H1 (cell line): ENCODE results near the gene NAPG.

Source experiments
- ASH2L ChIP-seq: fragments of 200-600, 300-600 bp; sonication (generic); IDR thresholded peaks from one replicate; pipeline ENCODE4 v1.7.1; 2017; ENCODE audit warnings: low read length
- CEBPB ChIP-seq: IDR thresholded peaks from 2 replicates; pipeline ENCODE4 v1.6.1; 2012; ENCODE audit warnings: low read depth, low read length
- JUND ChIP-seq: IDR thresholded peaks from 2 replicates; pipeline ENCODE4 v1.6.1; 2011; ENCODE audit warnings: mild to moderate bottlenecking, improper control_type of control experiment, low read length
- MAFK ChIP-seq: IDR thresholded peaks from 2 replicates; pipeline ENCODE4 v1.6.1; 2012; ENCODE audit warnings: low read depth, mild to moderate bottlenecking, improper control_type of control experiment, low read length
- POLR2A ChIP-seq, 2 experiments: IDR thresholded peaks; 1 replicate in 1 of 2; 2 replicates in 1 of 2; pipeline ENCODE4 v1.6.1; 2011; ENCODE audit warnings: low read depth in 2 of 2, low read length in 2 of 2, mild to moderate bottlenecking in 2 of 2; ENCODE audit errors: control extremely low read depth in 1 of 2
- RFX5 ChIP-seq: IDR thresholded peaks from 2 replicates; pipeline ENCODE4 v1.6.1; 2011; ENCODE audit warnings: low read depth, low read length, improper control_type of control experiment, borderline replicate concordance
- SIN3A ChIP-seq, 2 experiments: IDR thresholded peaks in 1 of 2; conservative IDR thresholded peaks in 1 of 2; 2 replicates each; pipeline ENCODE4 v1.6.1; 2011 to 2012; ENCODE audit warnings: low read length in 2 of 2, improper control_type of control experiment in 1 of 2, low read depth in 1 of 2, mild to moderate bottlenecking in 1 of 2
- SP2 ChIP-seq: IDR thresholded peaks from 2 replicates; pipeline ENCODE4 v1.6.1; 2012; ENCODE audit warnings: mild to moderate bottlenecking, low read length, inconsistent platforms
- SRF ChIP-seq: IDR thresholded peaks from 2 replicates; pipeline ENCODE4 v1.6.1; 2011; ENCODE audit warnings: mild to moderate bottlenecking, low read depth, low read length, moderate library complexity
- TAF1 ChIP-seq: IDR thresholded peaks from 2 replicates; pipeline ENCODE4 v1.6.1; 2011; ENCODE audit warnings: mild to moderate bottlenecking, low read depth, low read length
- TEAD4 ChIP-seq: IDR thresholded peaks from 2 replicates; pipeline ENCODE4 v1.6.1; 2012; ENCODE audit warnings: low read depth, low read length, inconsistent platforms, mixed read lengths
- TF ChIP-seq, protein P1 (sequence below): IDR thresholded peaks from 2 replicates; pipeline ENCODE4 v1.6.1; 2011; ENCODE audit warnings: low read depth, mild to moderate bottlenecking, low read length; ENCODE audit not compliant: insufficient read depth
- TF ChIP-seq, protein P2 (sequence below), 3 experiments: IDR thresholded peaks; 1 replicate in 2 of 3; 2 replicates in 1 of 3; pipeline versions ENCODE4 v1.5.1 to v1.6.1; 2011; ENCODE audit warnings: low read length in 3 of 3, mild to moderate bottlenecking in 3 of 3, inconsistent platforms in 2 of 3, low read depth in 1 of 3, moderate library complexity in 1 of 3; ENCODE audit not compliant: insufficient read depth in 1 of 3; ENCODE audit errors: control extremely low read depth in 1 of 3

DNA sequence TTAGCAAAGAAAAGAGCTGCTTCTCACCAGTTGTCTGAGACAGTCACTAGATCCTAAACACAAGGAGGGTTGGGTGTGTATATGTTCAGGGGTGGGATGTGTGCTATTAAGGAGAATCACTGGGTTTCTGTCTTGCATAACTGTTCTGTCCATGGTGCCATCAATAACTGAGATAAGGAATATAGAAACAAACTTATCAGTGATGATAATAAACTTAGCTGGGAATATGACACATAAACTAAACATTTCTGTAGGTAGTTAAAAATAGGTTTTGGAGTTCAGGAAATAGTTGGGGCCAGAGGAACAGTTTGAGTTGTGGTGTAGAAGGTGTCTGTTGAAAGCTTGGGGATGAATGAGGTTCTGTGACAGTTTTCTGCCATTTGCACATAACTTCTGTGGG is 17.4 kb downstream of the NAPG start:
- TF ChIP-seq ASH2L (no peak), SP2 (no peak), POLR2A (IDR thresholded peaks at IDR 0.05; ENCODE audit: control extremely low read depth in 1 of 2, low read depth in 2 of 2, low read length in 2 of 2) (no peak), MAFK (no peak), RFX5 (no peak), TEAD4 (no peak), SRF (no peak), JUND (no peak), CEBPB (no peak), TAF1 (no peak), SIN3A (conservative IDR thresholded peaks at IDR 0.05 in 1 of 2, IDR thresholded peaks at IDR 0.05 in 1 of 2; ENCODE audit: low read depth in 1 of 2, low read length in 2 of 2) (no peak)
- TF ChIP-seq, protein P1, sequence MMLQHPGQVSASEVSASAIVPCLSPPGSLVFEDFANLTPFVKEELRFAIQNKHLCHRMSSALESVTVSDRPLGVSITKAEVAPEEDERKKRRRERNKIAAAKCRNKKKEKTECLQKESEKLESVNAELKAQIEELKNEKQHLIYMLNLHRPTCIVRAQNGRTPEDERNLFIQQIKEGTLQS = no peak
- TF ChIP-seq, protein P2, sequence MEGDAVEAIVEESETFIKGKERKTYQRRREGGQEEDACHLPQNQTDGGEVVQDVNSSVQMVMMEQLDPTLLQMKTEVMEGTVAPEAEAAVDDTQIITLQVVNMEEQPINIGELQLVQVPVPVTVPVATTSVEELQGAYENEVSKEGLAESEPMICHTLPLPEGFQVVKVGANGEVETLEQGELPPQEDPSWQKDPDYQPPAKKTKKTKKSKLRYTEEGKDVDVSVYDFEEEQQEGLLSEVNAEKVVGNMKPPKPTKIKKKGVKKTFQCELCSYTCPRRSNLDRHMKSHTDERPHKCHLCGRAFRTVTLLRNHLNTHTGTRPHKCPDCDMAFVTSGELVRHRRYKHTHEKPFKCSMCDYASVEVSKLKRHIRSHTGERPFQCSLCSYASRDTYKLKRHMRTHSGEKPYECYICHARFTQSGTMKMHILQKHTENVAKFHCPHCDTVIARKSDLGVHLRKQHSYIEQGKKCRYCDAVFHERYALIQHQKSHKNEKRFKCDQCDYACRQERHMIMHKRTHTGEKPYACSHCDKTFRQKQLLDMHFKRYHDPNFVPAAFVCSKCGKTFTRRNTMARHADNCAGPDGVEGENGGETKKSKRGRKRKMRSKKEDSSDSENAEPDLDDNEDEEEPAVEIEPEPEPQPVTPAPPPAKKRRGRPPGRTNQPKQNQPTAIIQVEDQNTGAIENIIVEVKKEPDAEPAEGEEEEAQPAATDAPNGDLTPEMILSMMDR (IDR thresholded peaks at IDR 0.05; ENCODE audit: control extremely low read depth in 1 of 3, insufficient read depth in 1 of 3, low read depth in 1 of 3, low read length in 3 of 3) = no peak
